Fibroblast of lung (primary cell): ENCODE measurements around the gene CAMTA1.

Experiments
- CTCF ChIP-seq, 2 donors: IDR thresholded peaks in 1 of 2; conservative IDR thresholded peaks in 1 of 2; 1 replicate in 1 of 2; 2 replicates in 1 of 2; pipeline ENCODE4 v1.5.1; 2011 to 2012; ENCODE audit warnings: low read length in 2 of 2, control low read depth in 1 of 2, inconsistent platforms in 1 of 2, low read depth in 1 of 2, mild to moderate bottlenecking in 1 of 2
- EZH2 ChIP-seq: IDR thresholded peaks from 2 replicates; pipeline ENCODE4 v1.5.1; 2012; ENCODE audit warnings: low read length, control low read depth, mild to moderate bottlenecking; ENCODE audit errors: missing control alignments

- TF ChIP-seq CTCF (conservative IDR thresholded peaks at IDR 0.05 in 1 of 2, IDR thresholded peaks at IDR 0.05 in 1 of 2; ENCODE audit: low read depth in 1 of 2, low read length in 2 of 2) (no peak), EZH2 (no peak)
Observed at GRCh38 chr1:7255303-7256058, 470.2 kb downstream of the CAMTA1 start.
